ENCODE results near the gene RER1. TPM values are rescaled to one million over a fixed set of nuclear protein-coding genes. Genes with fewer than 3 reads are reported as not detected.

The RER1 gene
- total RNA-seq, 2 experiments from 2014 or later = 60.5 to 138 TPM

DNA sequence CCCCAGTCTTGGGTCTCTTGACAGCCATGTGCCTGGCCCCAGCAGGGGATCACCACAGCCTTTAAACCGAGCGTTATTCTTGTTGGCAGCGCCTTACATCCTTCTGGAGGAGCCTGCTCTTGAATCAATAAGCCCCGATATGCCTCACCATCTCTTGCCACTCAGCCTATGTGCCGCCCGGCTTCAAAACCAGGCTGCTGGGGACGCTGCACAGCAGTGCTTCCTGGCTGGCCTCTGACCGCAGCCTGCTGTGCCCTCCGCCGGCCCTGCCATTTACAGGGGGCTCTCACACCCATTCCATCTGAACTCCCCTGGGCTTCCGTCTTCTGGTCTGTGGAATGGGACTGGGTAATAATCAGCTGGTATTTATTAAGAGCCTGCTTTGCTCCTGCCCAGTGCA, 23.7 kb downstream of the RER1 start:
- intact Hi-C loops (cut with micrococcal nuclease; ENCODE audit: unreplicated experiment) = loop anchor here (2.0 kb wide), 1 partner anchor 169 kb away; no protein-coding TSS in a partner anchor
- CTCF ChIA-PET (ENCODE audit: unreplicated experiment) = no interaction called here

DNA sequence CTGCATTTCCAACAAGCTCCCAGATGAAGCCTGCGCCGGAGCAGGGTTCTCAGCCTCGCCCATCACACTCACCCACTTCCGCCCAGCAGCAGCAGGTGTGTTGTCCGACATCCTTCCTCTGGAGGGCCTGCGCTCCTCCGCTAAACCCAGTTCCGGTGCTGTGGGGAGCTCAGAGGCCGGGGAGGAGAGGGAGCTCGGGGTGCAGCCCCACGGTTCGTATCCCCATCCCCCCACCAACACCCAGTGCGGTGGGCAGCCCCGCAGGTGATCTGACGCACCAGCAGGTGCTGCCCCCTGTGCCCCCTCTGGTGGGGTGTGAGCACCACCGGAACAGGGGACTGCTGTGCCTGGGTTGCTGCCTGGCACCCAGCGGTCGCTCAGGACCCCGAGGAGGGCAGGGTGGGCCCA, 24.2 kb downstream of the RER1 start:
- Histone ChIP-seq H3K4me2 (ENCODE audit: low read length) (peak overlapping the region; percentile 91), H3K36me3 (ENCODE audit: insufficient read depth, low read length) (no peaks in the 10 kb centered on the region), H3K27ac (ENCODE audit: low read depth, low read length, poor library complexity, severe bottlenecking) (peak overlapping the region; percentile 45), H3K4me3 (ENCODE audit: low read depth, low read length, poor library complexity, severe bottlenecking) (peak overlapping the region; percentile 55), H3K4me1 (ENCODE audit: insufficient read depth, low read length, poor library complexity, severe bottlenecking) (peaks cover 44% of the 10 kb centered on the region), H3K79me2 (ENCODE audit: insufficient read depth, low read depth, low read length) (no peaks in the 10 kb centered on the region), H4K20me1 (ENCODE audit: insufficient read depth, low read length) (no peaks in the 10 kb centered on the region), H2AFZ (ENCODE audit: low read length) (no peak overlapping the region), H3K9me3 (ENCODE audit: low read length) (no peaks in the 10 kb centered on the region), H3K9me2 (ENCODE audit: insufficient read depth, low read length) (no peaks in the 10 kb centered on the region)
- intact Hi-C loops (cut with micrococcal nuclease; ENCODE audit: unreplicated experiment) = loop anchor here (2.0 kb wide), 1 partner anchor 169 kb away; no protein-coding TSS in a partner anchor
- ChIA-PET CTCF (ENCODE audit: unreplicated experiment) (interaction anchor here (1.2 kb wide), 1 partner anchor 131 kb away, joined by 3 read pairs; no protein-coding TSS in a partner anchor), POLR2A (interaction anchor here (1.4 kb wide), 1 partner anchor 170 kb away, joined by 5 read pairs; no protein-coding TSS in a partner anchor)
- no peak for TF ChIP-seq EZH2phosphoT487 (IDR thresholded peaks at IDR 0.05; ENCODE audit: borderline replicate concordance, low read depth, low read length)
- TF ChIP-seq, protein P1, sequence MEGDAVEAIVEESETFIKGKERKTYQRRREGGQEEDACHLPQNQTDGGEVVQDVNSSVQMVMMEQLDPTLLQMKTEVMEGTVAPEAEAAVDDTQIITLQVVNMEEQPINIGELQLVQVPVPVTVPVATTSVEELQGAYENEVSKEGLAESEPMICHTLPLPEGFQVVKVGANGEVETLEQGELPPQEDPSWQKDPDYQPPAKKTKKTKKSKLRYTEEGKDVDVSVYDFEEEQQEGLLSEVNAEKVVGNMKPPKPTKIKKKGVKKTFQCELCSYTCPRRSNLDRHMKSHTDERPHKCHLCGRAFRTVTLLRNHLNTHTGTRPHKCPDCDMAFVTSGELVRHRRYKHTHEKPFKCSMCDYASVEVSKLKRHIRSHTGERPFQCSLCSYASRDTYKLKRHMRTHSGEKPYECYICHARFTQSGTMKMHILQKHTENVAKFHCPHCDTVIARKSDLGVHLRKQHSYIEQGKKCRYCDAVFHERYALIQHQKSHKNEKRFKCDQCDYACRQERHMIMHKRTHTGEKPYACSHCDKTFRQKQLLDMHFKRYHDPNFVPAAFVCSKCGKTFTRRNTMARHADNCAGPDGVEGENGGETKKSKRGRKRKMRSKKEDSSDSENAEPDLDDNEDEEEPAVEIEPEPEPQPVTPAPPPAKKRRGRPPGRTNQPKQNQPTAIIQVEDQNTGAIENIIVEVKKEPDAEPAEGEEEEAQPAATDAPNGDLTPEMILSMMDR (conservative IDR thresholded peaks at IDR 0.05; ENCODE audit: low read length) = peak; percentile 53
- DNase-seq (ENCODE audit: low spot score) = peak; percentile 73
- BruUV-seq (replicated peaks) = no TSS peak

More for the DNA sequence above, 23.7 kb downstream of the RER1 start:
- Histone ChIP-seq H4K20me1 (ENCODE audit: insufficient read depth, low read length) (no peaks in the 10 kb centered on the region), H3K9me2 (ENCODE audit: insufficient read depth, low read length) (no peaks in the 10 kb centered on the region), H3K4me3 (ENCODE audit: low read depth, low read length, poor library complexity, severe bottlenecking) (peak overlapping the region; percentile 55), H3K9me3 (ENCODE audit: low read length) (no peaks in the 10 kb centered on the region), H3K27ac (ENCODE audit: low read depth, low read length, poor library complexity, severe bottlenecking) (peak overlapping the region; percentile 45), H3K36me3 (ENCODE audit: insufficient read depth, low read length) (no peaks in the 10 kb centered on the region), H2AFZ (ENCODE audit: low read length) (no peak overlapping the region), H3K4me1 (ENCODE audit: insufficient read depth, low read length, poor library complexity, severe bottlenecking) (peaks cover 48% of the 10 kb centered on the region), H3K4me2 (ENCODE audit: low read length) (peak overlapping the region; percentile 91), H3K79me2 (ENCODE audit: insufficient read depth, low read depth, low read length) (no peaks in the 10 kb centered on the region)
- POLR2A ChIA-PET = interaction anchor here (0.7 to 1.4 kb wide), 2 partner anchors 19 to 170 kb away, joined by 3 to 5 read pairs; no protein-coding TSS in a partner anchor
- DNase-seq (ENCODE audit: low spot score) = no peak
- no TSS peak for BruUV-seq (replicated peaks)
- no peak for TF ChIP-seq EZH2phosphoT487 (IDR thresholded peaks at IDR 0.05; ENCODE audit: borderline replicate concordance, low read depth, low read length)
- TF ChIP-seq, protein P1 (conservative IDR thresholded peaks at IDR 0.05; ENCODE audit: low read length) = no peak

DNA sequence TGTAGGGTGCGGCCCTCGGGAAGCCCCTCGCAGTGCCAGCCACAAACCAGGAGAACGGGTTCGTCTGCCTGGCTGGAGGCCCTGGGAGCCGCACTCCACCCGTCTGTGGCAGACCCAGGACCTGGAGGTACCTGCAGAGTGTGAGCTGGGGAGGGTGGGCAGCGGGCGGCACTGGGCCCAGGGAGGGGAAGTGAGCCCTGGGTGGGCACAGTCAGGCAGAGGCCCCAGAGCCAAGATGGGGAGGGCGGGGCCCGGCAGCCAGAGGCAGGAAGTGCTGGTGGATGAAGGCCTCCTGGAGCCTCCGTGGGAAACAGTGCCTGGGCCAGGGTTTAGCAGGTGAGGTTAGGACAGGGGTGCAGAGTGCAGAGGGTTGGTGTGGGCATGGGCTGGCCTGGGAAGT, 24.8 kb downstream of the RER1 start:
- Histone ChIP-seq H3K4me2 (ENCODE audit: low read length) (peak overlapping the region; percentile 91), H3K27ac (ENCODE audit: low read depth, low read length, poor library complexity, severe bottlenecking) (peak overlapping the region; percentile 45), H3K9me2 (ENCODE audit: insufficient read depth, low read length) (no peaks in the 10 kb centered on the region), H2AFZ (ENCODE audit: low read length) (no peak overlapping the region), H3K4me3 (ENCODE audit: low read depth, low read length, poor library complexity, severe bottlenecking) (peak overlapping the region; percentile 55), H3K36me3 (ENCODE audit: insufficient read depth, low read length) (no peaks in the 10 kb centered on the region), H3K4me1 (ENCODE audit: insufficient read depth, low read length, poor library complexity, severe bottlenecking) (peaks cover 40% of the 10 kb centered on the region), H3K9me3 (ENCODE audit: low read length) (no peaks in the 10 kb centered on the region), H3K79me2 (ENCODE audit: insufficient read depth, low read depth, low read length) (no peaks in the 10 kb centered on the region), H4K20me1 (ENCODE audit: insufficient read depth, low read length) (no peaks in the 10 kb centered on the region)
- ChIA-PET CTCF (ENCODE audit: unreplicated experiment) (interaction anchor here (1.2 kb wide), 1 partner anchor 131 kb away, joined by 3 read pairs; no protein-coding TSS in a partner anchor), POLR2A (no interaction called here)
- intact Hi-C loops (cut with micrococcal nuclease; ENCODE audit: unreplicated experiment) = no loop called here
- no TSS peak for BruUV-seq (replicated peaks)
- TF ChIP-seq, protein P1 (conservative IDR thresholded peaks at IDR 0.05; ENCODE audit: low read length) = no peak
- no peak for TF ChIP-seq EZH2phosphoT487 (IDR thresholded peaks at IDR 0.05; ENCODE audit: borderline replicate concordance, low read depth, low read length)
- peak; percentile 47 for DNase-seq (ENCODE audit: low spot score)
